B cell (primary cell): ENCODE results near the gene PLCXD3. TPM values are rescaled to one million over a fixed set of nuclear protein-coding genes. Genes with fewer than 3 reads are reported as not detected.

Experiments used
- ATAC-seq: fragments of 200-7000 bp; cut with Tn5 transposase; one replicate; pipeline ENCODE4 v1.10.0; 2021; ENCODE audit warnings: low read depth, mild to moderate bottlenecking, moderate number of reproducible peaks, moderate library complexity
- CTCF ChIA-PET: fragments of 350-600 bp; sonication (Branson Sonifier 250); formaldehyde crosslinking; loops from one replicate; lab custom pipeline; 2021; ENCODE audit warnings: antibody characterized with exemption, inconsistent platforms; lab: Charles Lee
- POLR2A ChIA-PET: fragments of 350-600 bp; sonication (Branson Sonifier 250); formaldehyde crosslinking; loops from one replicate; lab custom pipeline; 2021; ENCODE audit warnings: antibody characterized with exemption; lab: Charles Lee
- DNase-seq: peaks from one replicate; pipeline ENCODE4 v3.0.0; 2013
- H2AFZ ChIP-seq: 2 replicates; pipeline ENCODE4 v1.6.1; 2012; ENCODE audit warnings: mild to moderate bottlenecking, low read depth, low read length; ENCODE audit not compliant: insufficient read depth, poor library complexity, severe bottlenecking
- H3K27ac ChIP-seq, 2 donors: 1 replicate in 1 of 2; 2 replicates in 1 of 2; pipeline ENCODE4 v1.5.1; 2012 to 2013; ENCODE audit warnings: low read length in 2 of 2, mild to moderate bottlenecking in 2 of 2, moderate library complexity in 1 of 2
- H3K27me3 ChIP-seq, 4 experiments: fragments of 200-600 bp in 1 of 4; sonication (generic) in 1 of 4; replicated peaks in 1 of 4; 1 replicate in 2 of 4; 2 replicates in 2 of 4; pipeline versions ENCODE4 v1.6.1 to v1.7.0; 2013 to 2016; ENCODE audit warnings: low read length in 3 of 4, mild to moderate bottlenecking in 2 of 4, mixed read lengths in 1 of 4, moderate library complexity in 1 of 4; ENCODE audit not compliant: insufficient read depth in 4 of 4, control insufficient read depth in 3 of 4; ENCODE audit errors: control extremely low read depth in 1 of 4
- H3K36me3 ChIP-seq, 2 experiments: replicated peaks in 1 of 2; 1 replicate in 1 of 2; 2 replicates in 1 of 2; pipeline versions ENCODE4 v1.6.1 to v1.7.1; 2013; ENCODE audit warnings: low read length in 1 of 2; ENCODE audit not compliant: insufficient read depth in 2 of 2, control insufficient read depth in 1 of 2; ENCODE audit errors: control extremely low read depth in 1 of 2, extremely low read depth in 1 of 2
- H3K4me1 ChIP-seq, 2 donors: fragments of 200-600 bp in 1 of 2; sonication (generic) in 1 of 2; 1 replicate in 1 of 2; 2 replicates in 1 of 2; pipeline versions ENCODE4 v1.5.1 to v1.6.1; 2013 to 2017; ENCODE audit warnings: low read length in 2 of 2; ENCODE audit not compliant: control insufficient read depth in 2 of 2, insufficient read depth in 2 of 2
- H3K4me2 ChIP-seq: replicated peaks from 2 replicates; pipeline ENCODE3; 2012; ENCODE audit warnings: mild to moderate bottlenecking, low read depth, low read length; ENCODE audit not compliant: poor library complexity, severe bottlenecking
- H3K4me3 ChIP-seq, 5 experiments: fragments of 200-600 bp in 1 of 5; sonication (generic) in 1 of 5; 1 replicate in 3 of 5; 2 replicates in 2 of 5; pipeline versions ENCODE4 v1.5.1 to v1.7.0; 2011 to 2016; ENCODE audit warnings: low read length in 4 of 5, mild to moderate bottlenecking in 4 of 5, low read depth in 2 of 5, control low read depth in 1 of 5, moderate library complexity in 1 of 5; ENCODE audit not compliant: insufficient read depth in 1 of 5; ENCODE audit errors: control extremely low read depth in 1 of 5, extremely low read depth in 1 of 5
- H3K79me2 ChIP-seq: fragments of 200-600 bp; sonication (generic); one replicate; pipeline ENCODE4 v1.6.0; 2016; ENCODE audit warnings: low read length; ENCODE audit not compliant: control insufficient read depth, insufficient read depth
- H3K9ac ChIP-seq: fragments of 200-600 bp; sonication (generic); 2 replicates; pipeline ENCODE4 v1.6.1; 2017; ENCODE audit warnings: mild to moderate bottlenecking, low read length, moderate library complexity
- H3K9me3 ChIP-seq, 3 donors: one replicate each; pipeline versions ENCODE4 v1.6.1 to v1.7.1; 2013; ENCODE audit warnings: low read length in 2 of 3; ENCODE audit not compliant: control insufficient read depth in 2 of 3, insufficient read depth in 1 of 3; ENCODE audit errors: control extremely low read depth in 1 of 3
- H4K20me1 ChIP-seq: 2 replicates; pipeline ENCODE4 v1.6.0; 2012; ENCODE audit warnings: mild to moderate bottlenecking, low read length; ENCODE audit not compliant: insufficient read depth, control insufficient read depth, poor library complexity, severe bottlenecking
- H3K27ac Mint-ChIP-seq: one replicate; pipeline ENCODE4 v1.8.0; 2021; ENCODE audit warnings: mixed read lengths
- H3K27me3 Mint-ChIP-seq: one replicate; pipeline ENCODE4 v1.8.0; 2021; ENCODE audit warnings: mixed read lengths
- H3K4me1 Mint-ChIP-seq: one replicate; pipeline ENCODE4 v1.8.0; 2021; ENCODE audit warnings: mixed read lengths
- H3K4me3 Mint-ChIP-seq: one replicate; pipeline ENCODE4 v1.8.0; 2021; ENCODE audit warnings: mixed read lengths
- H3K9me3 Mint-ChIP-seq: one replicate; pipeline ENCODE4 v1.8.0; 2022; ENCODE audit warnings: mixed read lengths; ENCODE audit not compliant: insufficient read depth
- EZH2 ChIP-seq: IDR thresholded peaks from 2 replicates; pipeline ENCODE4 v1.6.1; 2012; ENCODE audit warnings: borderline replicate concordance, low read depth, mild to moderate bottlenecking, moderate library complexity, low read length; ENCODE audit not compliant: insufficient read depth, poor library complexity, severe bottlenecking
- WGBS: methylation state at CpG from one replicate; pipeline ENCODE4 v1.1.5; 2013; ENCODE audit warnings: missing lambda C conversion rate; ENCODE audit not compliant: insufficient coverage; 5-methylcytosine and 5-hydroxymethylcytosine counted together
- intact Hi-C: fragments of 100-400 bp; cut with micrococcal nuclease; formaldehyde crosslinking; loops from one replicate; pipeline ENCODE4 v1.10.0; 2022
- polyA plus RNA-seq: library from polyadenylated mRNA; depleted of rRNA; stranded (reverse); fragments of >200 nt; gene quantifications from 2 replicates; pipeline ENCODE4 v1.2.3, GENCODE V29; 2012
- total RNA-seq, 2 donors: library from RNA; stranded (reverse); fragments of 120-200 nt in 1 of 2; gene quantifications; 1 replicate in 1 of 2; 2 replicates in 1 of 2; pipeline versions ENCODE4 v1.2.3 to v1.2.4, GENCODE V29; 2013 to 2022
- TF ChIP-seq, protein P1 (sequence below): fragments of 200-600 bp; IDR thresholded peaks from one replicate; pipeline ENCODE4 v1.8.0; 2022; ENCODE audit warnings: antibody characterized with exemption, mild to moderate bottlenecking

PLCXD3 gene
- total and polyA plus RNA-seq, 2 donors (not counting 1 experiment from before 2014, with no cell fraction given): not detected

DNA sequence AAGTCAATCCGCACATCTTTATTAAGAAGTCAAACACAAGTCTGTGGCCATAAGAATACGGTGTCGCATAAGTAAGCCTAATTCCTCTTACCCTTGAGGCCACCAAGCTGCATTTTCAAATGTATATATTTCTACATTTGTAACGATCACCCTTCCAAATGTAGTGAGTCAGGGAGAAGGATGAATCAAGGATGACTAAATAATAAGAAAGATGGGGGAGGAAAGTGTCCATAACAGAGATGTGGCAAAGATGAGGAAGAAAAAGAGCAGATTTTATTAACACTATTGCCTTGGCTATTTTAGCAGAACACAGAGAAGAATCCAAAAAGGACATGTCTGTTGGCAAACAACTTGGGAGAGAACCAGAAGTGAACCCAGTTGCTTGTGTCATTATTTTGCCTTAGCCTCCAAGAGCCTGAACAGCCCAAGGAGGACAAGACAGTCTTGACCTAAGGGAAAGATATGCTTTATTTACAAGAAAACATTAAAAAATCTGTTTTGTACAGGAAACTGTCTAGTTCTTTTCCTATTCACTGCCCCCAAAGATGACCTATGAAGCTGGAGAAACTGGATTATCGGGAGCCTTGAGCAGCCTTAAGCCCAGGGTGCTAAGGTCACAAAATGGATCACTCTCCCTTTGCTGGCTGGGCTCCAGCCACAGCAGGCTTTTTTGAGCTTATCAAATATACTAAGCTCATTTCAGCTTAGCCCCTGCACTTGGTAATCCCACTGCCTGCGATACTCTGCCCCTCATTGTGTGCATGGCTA, 101.5 kb downstream of the PLCXD3 start:
- CTCF ChIA-PET: no interaction called here
- WGBS: 94% methylated on average over 5 of the region's 6 CpGs
- Histone ChIP-seq H3K36me3 (no peaks in the 10 kb centered on the region), H3K9me3 (peaks cover 0 to 3% (median 0%) of the 10 kb centered on the region in 3 donors), H3K79me2 (no peaks in the 10 kb centered on the region), H3K4me2 (no peak overlapping the region), H3K27me3 (no peaks in the 10 kb centered on the region), H2AFZ (no peak overlapping the region), H3K9ac (no peak overlapping the region), H3K27ac (no peak overlapping the region), H4K20me1 (no peaks in the 10 kb centered on the region), H3K4me1 (no peaks in the 10 kb centered on the region), H3K4me3 (no peak overlapping the region)
- H3K27ac Mint-ChIP-seq: no peak overlapping the region
- intact Hi-C loops: no loop called here
- H3K4me1 Mint-ChIP-seq: no peaks in the 10 kb centered on the region
- TF ChIP-seq, protein P1, sequence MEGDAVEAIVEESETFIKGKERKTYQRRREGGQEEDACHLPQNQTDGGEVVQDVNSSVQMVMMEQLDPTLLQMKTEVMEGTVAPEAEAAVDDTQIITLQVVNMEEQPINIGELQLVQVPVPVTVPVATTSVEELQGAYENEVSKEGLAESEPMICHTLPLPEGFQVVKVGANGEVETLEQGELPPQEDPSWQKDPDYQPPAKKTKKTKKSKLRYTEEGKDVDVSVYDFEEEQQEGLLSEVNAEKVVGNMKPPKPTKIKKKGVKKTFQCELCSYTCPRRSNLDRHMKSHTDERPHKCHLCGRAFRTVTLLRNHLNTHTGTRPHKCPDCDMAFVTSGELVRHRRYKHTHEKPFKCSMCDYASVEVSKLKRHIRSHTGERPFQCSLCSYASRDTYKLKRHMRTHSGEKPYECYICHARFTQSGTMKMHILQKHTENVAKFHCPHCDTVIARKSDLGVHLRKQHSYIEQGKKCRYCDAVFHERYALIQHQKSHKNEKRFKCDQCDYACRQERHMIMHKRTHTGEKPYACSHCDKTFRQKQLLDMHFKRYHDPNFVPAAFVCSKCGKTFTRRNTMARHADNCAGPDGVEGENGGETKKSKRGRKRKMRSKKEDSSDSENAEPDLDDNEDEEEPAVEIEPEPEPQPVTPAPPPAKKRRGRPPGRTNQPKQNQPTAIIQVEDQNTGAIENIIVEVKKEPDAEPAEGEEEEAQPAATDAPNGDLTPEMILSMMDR: no peak
- TF ChIP-seq EZH2: no peak
- no peaks in the 10 kb centered on the region for H3K9me3 Mint-ChIP-seq
- POLR2A ChIA-PET: no interaction called here
- ATAC-seq (no peak), DNase-seq (no peak)
- no peak overlapping the region for H3K4me3 Mint-ChIP-seq
- H3K27me3 Mint-ChIP-seq: no peaks in the 10 kb centered on the region

DNA sequence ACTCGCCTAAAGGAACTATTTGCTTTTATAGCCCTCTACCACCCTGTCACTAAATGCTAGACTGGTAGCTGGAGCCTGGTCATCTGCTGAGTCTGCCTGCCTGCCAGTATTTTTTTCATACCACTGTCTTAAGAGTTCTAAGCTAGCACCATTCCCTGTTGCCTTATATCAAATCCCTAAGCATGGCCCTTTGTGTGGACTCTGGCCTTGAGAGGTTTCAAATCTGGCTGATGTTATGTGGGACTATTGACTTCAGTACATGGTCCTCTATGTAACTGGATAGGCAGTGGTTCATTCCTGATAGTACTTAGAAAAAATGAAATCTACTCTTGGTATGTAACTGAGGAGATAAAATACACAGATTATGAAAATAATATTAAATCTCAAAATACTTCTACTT, 103.5 kb downstream of the PLCXD3 start:
- Histone ChIP-seq H3K4me3 (no peak overlapping the region), H3K9me3 (peaks cover 0 to 3% (median 0%) of the 10 kb centered on the region in 3 donors), H3K79me2 (no peaks in the 10 kb centered on the region), H3K9ac (no peak overlapping the region), H2AFZ (no peak overlapping the region), H3K36me3 (no peaks in the 10 kb centered on the region), H4K20me1 (no peaks in the 10 kb centered on the region), H3K27ac (no peak overlapping the region), H3K4me2 (no peak overlapping the region), H3K27me3 (no peaks in the 10 kb centered on the region), H3K4me1 (no peaks in the 10 kb centered on the region)
- no peak overlapping the region for H3K27ac Mint-ChIP-seq
- no peaks in the 10 kb centered on the region for H3K4me1 Mint-ChIP-seq
- no peak for TF ChIP-seq EZH2
- TF ChIP-seq, protein P1: no peak
- no peak for DNase-seq
- ChIA-PET POLR2A (no interaction called here), CTCF (no interaction called here)
- no peaks in the 10 kb centered on the region for H3K9me3 Mint-ChIP-seq
- WGBS: no CpG with 5 or more reads among the region's 1 CpG
- H3K27me3 Mint-ChIP-seq: no peaks in the 10 kb centered on the region
- intact Hi-C loops: no loop called here
- ATAC-seq: no peak
- no peak overlapping the region for H3K4me3 Mint-ChIP-seq
